Prostate gland (tissue), 2 donors: ENCODE results near the gene UBA5. TPM values are rescaled to one million over a fixed set of nuclear protein-coding genes. Genes with fewer than 3 reads are reported as not detected.
A peak's percentile ranks its signal among the peaks of the same experiment; 100 is the strongest.

Experiments
- DNase-seq: peaks from one replicate; pipeline ENCODE4 v3.0.0-alpha.2; 2019; ENCODE audit warnings: low spot score
- H3K27ac ChIP-seq, 2 donors: fragments of 200-600 bp; sonication (generic); 2 replicates each; pipeline ENCODE4 v1.5.1; 2017 to 2019
- H3K27me3 ChIP-seq: fragments of 200-600 bp; sonication (generic); replicated peaks from 2 replicates; pipeline ENCODE4 v1.5.1; 2019; ENCODE audit not compliant: insufficient read depth
- H3K36me3 ChIP-seq, 2 donors: fragments of 200-600 bp; sonication (generic); 1 replicate in 1 of 2; 2 replicates in 1 of 2; pipeline versions ENCODE4 v1.5.1 to v1.8.1; 2017 to 2019
- H3K4me1 ChIP-seq: fragments of 200-600 bp; sonication (generic); replicated peaks from 2 replicates; pipeline ENCODE4 v1.5.1; 2019
- H3K4me3 ChIP-seq, 2 donors: fragments of 200-600 bp; sonication (generic); 2 replicates each; pipeline ENCODE4 v1.5.1; 2017 to 2019
- H3K9me3 ChIP-seq: fragments of 200-600 bp; sonication (generic); 2 replicates; pipeline ENCODE4 v1.5.1; 2017
- POLR2A ChIP-seq: fragments of 450-650 bp; IDR thresholded peaks from one replicate; pipeline ENCODE4 v1.6.1; 2016; ENCODE audit warnings: antibody characterized with exemption, mild to moderate bottlenecking
- POLR2AphosphoS5 ChIP-seq: sonication (generic); formaldehyde crosslinking; IDR thresholded peaks from one replicate; pipeline ENCODE4 v1.6.1; 2017; ENCODE audit warnings: antibody characterized with exemption
- WGBS: methylation state at CpG from one replicate; pipeline ENCODE4 v1.1.5; 2018; 5-methylcytosine and 5-hydroxymethylcytosine counted together
- intact Hi-C: fragments of 100-400 bp; cut with DNase I; formaldehyde crosslinking; loops from one replicate; pipeline ENCODE4 v1.14.2; 2022
- total RNA-seq, 2 donors: library from RNA; depleted of rRNA; stranded (reverse); fragments of >200 nt; gene quantifications; one replicate each; pipeline ENCODE4 v1.1.0, GENCODE V29; 2016
- TF ChIP-seq, protein P1 (sequence below), 4 experiments: fragments of 200-600 bp in 2 of 4; fragments of 450-650 bp in 2 of 4; sonication (generic) in 2 of 4; IDR thresholded peaks; 1 replicate in 3 of 4; 2 replicates in 1 of 4; pipeline ENCODE4 v1.5.1; 2016 to 2019; ENCODE audit warnings: antibody characterized with exemption in 4 of 4, mild to moderate bottlenecking in 2 of 4, moderate library complexity in 2 of 4

UBA5 gene
- total RNA-seq, 2 donors from 2014 or later, result 37.5 to 48.4 TPM

DNA sequence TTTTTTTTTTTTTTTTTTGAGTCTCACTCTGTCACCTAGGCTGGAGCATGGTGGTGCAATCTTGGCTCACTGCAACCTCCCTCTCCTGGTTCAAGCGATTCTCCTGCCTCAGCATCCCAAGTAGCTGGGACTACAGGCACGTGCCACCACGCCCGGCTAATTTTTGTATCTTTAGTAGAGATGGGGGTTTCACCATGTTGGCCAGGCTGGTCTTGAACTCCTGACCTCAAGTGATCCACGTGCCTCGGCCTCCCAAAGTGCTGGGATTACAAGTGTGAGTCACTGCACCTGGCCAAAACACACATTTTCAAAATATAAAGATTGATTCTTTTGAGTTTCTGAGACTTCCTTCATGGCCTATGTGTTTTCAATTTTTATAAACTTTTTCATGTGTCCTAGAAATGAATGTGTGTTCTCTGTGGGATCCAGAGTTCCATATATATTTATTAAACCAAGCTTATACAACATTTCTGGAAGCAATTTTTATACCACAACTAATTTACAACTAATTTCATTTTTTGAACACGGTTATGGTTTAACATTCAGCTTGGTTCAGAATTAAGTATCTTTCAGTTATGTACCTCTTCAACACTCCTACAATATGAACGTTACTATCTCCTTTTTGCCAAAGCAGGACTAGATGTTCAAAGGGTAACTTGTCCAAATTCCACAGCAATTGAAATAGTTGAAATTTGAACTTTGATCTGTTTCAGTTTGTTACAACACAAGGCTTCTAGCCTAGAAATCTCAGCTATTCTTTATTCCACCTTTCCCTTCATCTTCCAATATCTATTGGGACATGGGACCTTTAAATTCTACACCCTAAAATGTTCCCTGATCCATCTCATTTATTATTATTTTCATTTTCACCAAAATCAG is 2.0 kb upstream of the UBA5 start:
- no peak overlapping the region for H3K27ac ChIP-seq
- WGBS, result 91% methylated on average over 8 of the region's 8 CpGs
- peaks cover 7% of the 10 kb centered on the region for H3K4me1 ChIP-seq
- no peaks in the 10 kb centered on the region for H3K9me3 ChIP-seq
- peak overlapping the region in 1 of 2 donors; percentile 77 for H3K4me3 ChIP-seq
- DNase-seq, result no peak
- intact Hi-C loops, result no loop called here
- H3K36me3 ChIP-seq, result no peaks in the 10 kb centered on the region
- no peak for TF ChIP-seq POLR2A
- TF ChIP-seq, protein P1, sequence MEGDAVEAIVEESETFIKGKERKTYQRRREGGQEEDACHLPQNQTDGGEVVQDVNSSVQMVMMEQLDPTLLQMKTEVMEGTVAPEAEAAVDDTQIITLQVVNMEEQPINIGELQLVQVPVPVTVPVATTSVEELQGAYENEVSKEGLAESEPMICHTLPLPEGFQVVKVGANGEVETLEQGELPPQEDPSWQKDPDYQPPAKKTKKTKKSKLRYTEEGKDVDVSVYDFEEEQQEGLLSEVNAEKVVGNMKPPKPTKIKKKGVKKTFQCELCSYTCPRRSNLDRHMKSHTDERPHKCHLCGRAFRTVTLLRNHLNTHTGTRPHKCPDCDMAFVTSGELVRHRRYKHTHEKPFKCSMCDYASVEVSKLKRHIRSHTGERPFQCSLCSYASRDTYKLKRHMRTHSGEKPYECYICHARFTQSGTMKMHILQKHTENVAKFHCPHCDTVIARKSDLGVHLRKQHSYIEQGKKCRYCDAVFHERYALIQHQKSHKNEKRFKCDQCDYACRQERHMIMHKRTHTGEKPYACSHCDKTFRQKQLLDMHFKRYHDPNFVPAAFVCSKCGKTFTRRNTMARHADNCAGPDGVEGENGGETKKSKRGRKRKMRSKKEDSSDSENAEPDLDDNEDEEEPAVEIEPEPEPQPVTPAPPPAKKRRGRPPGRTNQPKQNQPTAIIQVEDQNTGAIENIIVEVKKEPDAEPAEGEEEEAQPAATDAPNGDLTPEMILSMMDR (IDR thresholded peaks at IDR 0.05), result no peak
- no peak for TF ChIP-seq POLR2AphosphoS5
- H3K27me3 ChIP-seq, result no peaks in the 10 kb centered on the region

- Histone ChIP-seq H3K36me3 (no peaks in the 10 kb centered on the region), H3K4me1 (peaks cover 7% of the 10 kb centered on the region), H3K4me3 (peak overlapping the region; percentile 75 to 77), H3K27me3 (no peaks in the 10 kb centered on the region), H3K9me3 (no peaks in the 10 kb centered on the region), H3K27ac (peak overlapping the region; percentile 89 to 91)
- WGBS, result 8% methylated on average over 7 of the region's 7 CpGs
- TF ChIP-seq POLR2AphosphoS5, result no peak
- no peak for TF ChIP-seq POLR2A
- TF ChIP-seq, protein P1 (IDR thresholded peaks at IDR 0.05), result no peak
- intact Hi-C loops, result no loop called here
- no peak for DNase-seq
Measured at GRCh38 chr3:132659000-132659364, 1.1 kb upstream of the UBA5 start.

DNA sequence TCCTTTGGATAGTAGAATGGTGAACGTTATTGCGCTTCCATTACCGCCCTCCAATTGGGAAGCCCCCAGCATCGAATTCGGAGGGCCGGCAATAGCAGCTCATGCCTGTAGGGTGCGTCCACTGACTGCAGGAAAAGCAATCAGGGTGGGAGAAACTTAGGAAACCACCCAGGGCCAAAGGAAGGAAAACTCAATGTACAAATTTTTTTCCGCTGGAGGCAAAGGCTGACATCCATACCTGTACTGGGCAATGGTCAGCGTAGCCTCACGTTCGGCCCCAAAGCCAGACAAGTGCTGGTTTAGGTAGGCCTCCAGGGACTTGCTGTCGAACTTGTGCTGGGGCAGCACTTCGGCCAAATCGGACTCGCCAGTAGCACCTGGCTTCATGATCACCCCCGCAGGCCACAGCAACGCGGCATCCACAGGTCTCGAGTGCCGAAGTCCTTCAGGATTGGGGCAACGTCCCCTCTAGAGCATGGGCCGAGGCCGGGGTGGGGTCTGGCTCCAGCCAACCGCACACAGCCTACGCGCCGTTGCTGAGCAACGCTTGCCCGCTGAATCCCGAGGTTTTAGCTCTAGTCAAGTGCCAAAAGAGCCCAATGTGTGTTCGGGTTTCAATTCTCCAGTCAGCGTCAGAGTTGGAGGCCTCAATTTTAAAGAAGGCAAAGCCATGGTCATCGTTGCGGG is 621 bp upstream of the UBA5 start, which contains the start of gene ACAD11:
TSS of gene ACAD11 (minus strand) at position 445 of the 687 bp plus-strand sequence. CDS start at position 387, 58 bp downstream.
- peak; percentile 69 for DNase-seq
- H3K36me3 ChIP-seq, result no peaks in the 10 kb centered on the region
- H3K27ac ChIP-seq, result peak within 1 kb of the TSS; percentile 89 to 91
- intact Hi-C loops, result no loop called here
- peaks cover 7% of the 10 kb centered on the region for H3K4me1 ChIP-seq
- no peaks in the 10 kb centered on the region for H3K9me3 ChIP-seq
- WGBS, result 0% methylated on average over 28 of the region's 34 CpGs
- H3K4me3 ChIP-seq, result peak within 1 kb of the TSS; percentile 75 to 77
- TF ChIP-seq, protein P1 (IDR thresholded peaks at IDR 0.05), result peak; percentile 21 to 67 (median 48)
- TF ChIP-seq POLR2A, result peak; percentile 51
- TF ChIP-seq POLR2AphosphoS5, result no peak
- no peaks in the 10 kb centered on the region for H3K27me3 ChIP-seq

GRCh38 chr3:132660811-132661070 is 612 bp downstream of the UBA5 start:
- Histone ChIP-seq H3K36me3 (no peaks in the 10 kb centered on the region), H3K27me3 (no peaks in the 10 kb centered on the region), H3K4me3 (peak overlapping the region; percentile 75 to 77), H3K9me3 (no peaks in the 10 kb centered on the region), H3K27ac (peak overlapping the region; percentile 89 to 91), H3K4me1 (no peaks in the 10 kb centered on the region)
- DNase-seq, result no peak
- no peak for TF ChIP-seq POLR2AphosphoS5
- TF ChIP-seq, protein P1 (IDR thresholded peaks at IDR 0.05), result no peak
- TF ChIP-seq POLR2A, result no peak
- intact Hi-C loops, result no loop called here
- 3% methylated on average over 5 of the region's 5 CpGs for WGBS
